Neuronal stem cell (in vitro differentiated cells): Measurements from ENCODE around the gene CACHD1.

Experiments used
- DNase-seq: peaks from one replicate; pipeline ENCODE4 v3.0.0-alpha.2; 2013; ENCODE audit warnings: low spot score
- H2AFZ ChIP-seq: one replicate; pipeline ENCODE4 v1.6.1; 2013; ENCODE audit warnings: mild to moderate bottlenecking, low read length, inconsistent platforms
- H2AK5ac ChIP-seq: 2 replicates; pipeline ENCODE4 v1.6.1; 2013; ENCODE audit warnings: low read depth, mild to moderate bottlenecking, inconsistent platforms, low read length, moderate library complexity, mixed read lengths
- H2BK120ac ChIP-seq: 2 replicates; pipeline ENCODE4 v1.6.1; 2013; ENCODE audit warnings: low read depth, mild to moderate bottlenecking, inconsistent platforms, low read length, moderate library complexity, mixed read lengths
- H2BK12ac ChIP-seq: one replicate; pipeline ENCODE4 v1.6.1; 2013; ENCODE audit warnings: low read length, inconsistent platforms
- H2BK15ac ChIP-seq: 2 replicates; pipeline ENCODE4 v1.6.1; 2013; ENCODE audit warnings: mild to moderate bottlenecking, low read length, inconsistent platforms, mixed read lengths
- H2BK5ac ChIP-seq: one replicate; pipeline ENCODE4 v1.6.1; 2013; ENCODE audit warnings: inconsistent platforms, mild to moderate bottlenecking, low read length, moderate library complexity
- H3K14ac ChIP-seq: one replicate; pipeline ENCODE4 v1.6.1; 2013; ENCODE audit warnings: low read length, inconsistent platforms
- H3K18ac ChIP-seq: 2 replicates; pipeline ENCODE4 v1.6.1; 2013; ENCODE audit warnings: low read length, inconsistent platforms
- H3K23ac ChIP-seq: 2 replicates; pipeline ENCODE4 v1.6.1; 2013; ENCODE audit warnings: low read depth, mild to moderate bottlenecking, mixed read lengths, low read length, inconsistent platforms; ENCODE audit not compliant: poor library complexity
- H3K27ac ChIP-seq: replicated peaks from 3 replicates; pipeline ENCODE4 v1.5.1; 2013; ENCODE audit warnings: low read length, inconsistent platforms
- H3K27me3 ChIP-seq, 3 experiments: 2 replicates each; pipeline ENCODE4 v1.6.1; 2013; ENCODE audit warnings: low read length in 3 of 3, mild to moderate bottlenecking in 2 of 3, inconsistent platforms in 1 of 3, low read depth in 1 of 3, mixed read lengths in 1 of 3, moderate library complexity in 1 of 3; ENCODE audit not compliant: control insufficient read depth in 3 of 3, insufficient read depth in 3 of 3
- H3K36me3 ChIP-seq, 2 donors: replicated peaks in 1 of 2; 2 replicates each; pipeline ENCODE4 v1.6.1; 2013; ENCODE audit warnings: low read length in 2 of 2; ENCODE audit not compliant: control insufficient read depth in 2 of 2, insufficient read depth in 2 of 2
- H3K4ac ChIP-seq: 2 replicates; pipeline ENCODE4 v1.6.1; 2013; ENCODE audit warnings: inconsistent platforms, mild to moderate bottlenecking, low read length, moderate library complexity
- H3K4me1 ChIP-seq, 2 donors: 1 replicate in 1 of 2; 2 replicates in 1 of 2; pipeline ENCODE4 v1.6.1; 2013; ENCODE audit warnings: low read length in 2 of 2, low read depth in 1 of 2; ENCODE audit not compliant: control insufficient read depth in 2 of 2, insufficient read depth in 1 of 2
- H3K4me2 ChIP-seq: one replicate; pipeline ENCODE4 v1.6.1; 2013; ENCODE audit warnings: mild to moderate bottlenecking, low read length, inconsistent platforms; ENCODE audit not compliant: insufficient read depth, poor library complexity, severe bottlenecking
- H3K4me3 ChIP-seq, 2 donors: 2 replicates each; pipeline ENCODE4 v1.5.1; 2013; ENCODE audit warnings: low read length in 2 of 2, mild to moderate bottlenecking in 2 of 2, inconsistent platforms in 1 of 2, moderate library complexity in 1 of 2
- H3K79me1 ChIP-seq: one replicate; pipeline ENCODE4 v1.6.1; 2013; ENCODE audit warnings: low read depth, mild to moderate bottlenecking, inconsistent platforms, low read length, moderate library complexity
- H3K9ac ChIP-seq: one replicate; pipeline ENCODE4 v1.6.1; 2013; ENCODE audit warnings: mild to moderate bottlenecking, low read depth, low read length, inconsistent platforms; ENCODE audit not compliant: poor library complexity
- H3K9me3 ChIP-seq, 2 donors: replicated peaks in 1 of 2; 2 replicates each; pipeline versions ENCODE3 to v1.6.1; 2013; ENCODE audit warnings: low read length in 2 of 2, mild to moderate bottlenecking in 2 of 2, inconsistent platforms in 1 of 2, low read depth in 1 of 2, mixed read lengths in 1 of 2, moderate library complexity in 1 of 2; ENCODE audit not compliant: control insufficient read depth in 2 of 2, insufficient read depth in 1 of 2
- H4K8ac ChIP-seq: one replicate; pipeline ENCODE4 v1.6.1; 2013; ENCODE audit warnings: low read depth, mild to moderate bottlenecking, inconsistent platforms, low read length, moderate library complexity
- H4K91ac ChIP-seq: one replicate; pipeline ENCODE4 v1.6.1; 2013; ENCODE audit warnings: low read length, low read depth, mild to moderate bottlenecking, inconsistent platforms; ENCODE audit not compliant: poor library complexity
- WGBS, 2 donors: extraction: QIAGEN DNeasy Blood & Tissue Kit; methylation state at CpG; one replicate each; pipeline ENCODE4 v1.1.7; 2013; ENCODE audit warnings: missing lambda C conversion rate in 2 of 2, mixed read lengths in 1 of 2; ENCODE audit not compliant: insufficient read length in 2 of 2, insufficient replicate concordance in 1 of 2; ENCODE audit errors: extremely low coverage in 2 of 2; 5-methylcytosine and 5-hydroxymethylcytosine counted together

The CACHD1 gene

DNA sequence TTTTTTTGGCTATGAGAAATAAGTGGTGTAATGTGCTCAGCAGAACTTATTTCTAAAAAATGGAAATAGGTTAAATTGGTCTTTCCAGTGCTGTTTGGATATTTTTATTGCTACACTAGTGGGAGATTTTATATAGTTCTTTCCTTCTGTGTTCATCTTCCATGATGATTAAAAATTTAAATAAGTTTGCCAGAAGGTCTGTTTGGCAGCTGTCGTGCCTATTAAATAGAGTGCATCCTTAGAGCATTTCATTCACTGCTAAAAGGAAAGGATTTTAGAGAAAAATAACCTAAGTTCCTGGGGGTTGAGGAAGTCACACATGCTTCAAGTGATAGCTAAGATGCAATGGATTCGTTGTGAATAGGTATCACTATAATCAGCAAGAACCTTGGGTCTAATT is 245.3 kb downstream of the CACHD1 start:
- Histone ChIP-seq H2BK120ac (no peak overlapping the region), H2AFZ (no peak overlapping the region), H2BK15ac (no peak overlapping the region), H3K9me3 (no peaks in the 10 kb centered on the region), H3K14ac (no peak overlapping the region), H3K4me2 (no peak overlapping the region), H3K23ac (no peak overlapping the region), H3K9ac (no peak overlapping the region), H3K4me3 (no peak overlapping the region), H3K18ac (no peak overlapping the region), H3K4me1 (no peaks in the 10 kb centered on the region), H2BK5ac (no peak overlapping the region), H3K27ac (no peak overlapping the region), H3K27me3 (peaks cover 0 to 9% (median 0%) of the 10 kb centered on the region in 3 experiments), H3K79me1 (no peaks in the 10 kb centered on the region), H2AK5ac (no peak overlapping the region), H4K91ac (no peak overlapping the region), H3K4ac (no peak overlapping the region), H2BK12ac (no peak overlapping the region), H3K36me3 (no peaks in the 10 kb centered on the region), H4K8ac (no peak overlapping the region)
- DNase-seq: no peak
- no CpG with 5 or more reads among the region's 2 CpGs for WGBS, 2 donors

GRCh38 chr1:64721135-64721534 is 251.2 kb downstream of the CACHD1 start:
- Histone ChIP-seq H3K4me1 (no peaks in the 10 kb centered on the region), H3K4me2 (no peak overlapping the region), H2AK5ac (no peak overlapping the region), H3K27me3 (peaks cover 0 to 27% (median 0%) of the 10 kb centered on the region in 3 experiments), H3K4me3 (no peak overlapping the region), H3K4ac (no peak overlapping the region), H3K9ac (no peak overlapping the region), H2AFZ (no peak overlapping the region), H2BK5ac (no peak overlapping the region), H3K14ac (no peak overlapping the region), H3K79me1 (no peaks in the 10 kb centered on the region), H2BK120ac (no peak overlapping the region), H2BK15ac (no peak overlapping the region), H3K27ac (no peak overlapping the region), H2BK12ac (no peak overlapping the region), H3K23ac (no peak overlapping the region), H4K91ac (no peak overlapping the region), H3K9me3 (no peaks in the 10 kb centered on the region), H4K8ac (no peak overlapping the region), H3K36me3 (no peaks in the 10 kb centered on the region), H3K18ac (no peak overlapping the region)
- WGBS, 2 donors: no CpG with 5 or more reads among the region's 2 CpGs
- no peak for DNase-seq

DNA sequence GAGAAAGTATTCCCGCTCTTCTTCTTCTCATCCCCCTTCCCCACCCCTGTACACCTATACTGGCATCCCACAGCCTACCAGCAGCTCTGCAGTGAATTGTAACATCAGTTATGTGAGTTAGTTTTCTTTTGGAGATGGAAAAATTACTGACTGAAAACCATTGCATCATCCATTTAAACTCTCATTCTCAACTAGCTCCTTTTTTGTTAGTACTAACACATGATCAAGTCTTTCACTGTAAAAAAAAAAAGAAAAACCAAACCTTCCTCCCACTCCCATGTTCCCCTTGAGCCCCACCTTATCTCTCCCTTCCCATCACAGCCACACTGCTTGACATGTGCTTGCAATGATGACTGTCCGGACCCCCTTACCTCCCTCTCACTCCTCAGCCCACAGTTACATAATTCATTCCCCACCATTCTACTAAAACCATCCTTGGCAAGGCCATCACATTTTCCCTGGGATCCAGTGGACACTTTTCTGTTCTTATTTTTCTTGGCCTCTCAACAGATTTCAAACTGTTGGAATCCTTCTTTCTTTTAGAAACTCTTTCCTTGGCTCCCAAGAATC is 251.7 kb downstream of the CACHD1 start:
- H3K9ac ChIP-seq: no peak overlapping the region
- H3K23ac ChIP-seq: no peak overlapping the region
- no peak overlapping the region for H2BK12ac ChIP-seq
- H3K4me2 ChIP-seq: no peak overlapping the region
- no peaks in the 10 kb centered on the region for H3K9me3 ChIP-seq
- H3K36me3 ChIP-seq: no peaks in the 10 kb centered on the region
- no peaks in the 10 kb centered on the region for H3K79me1 ChIP-seq
- H3K14ac ChIP-seq: no peak overlapping the region
- H3K27ac ChIP-seq: no peak overlapping the region
- no peaks in the 10 kb centered on the region for H3K4me1 ChIP-seq
- H4K91ac ChIP-seq: no peak overlapping the region
- H3K27me3 ChIP-seq: peaks cover 0 to 27% (median 0%) of the 10 kb centered on the region in 3 experiments
- H2AK5ac ChIP-seq: no peak overlapping the region
- H3K4ac ChIP-seq: no peak overlapping the region
- no peak overlapping the region for H2BK120ac ChIP-seq
- no peak for DNase-seq
- H3K18ac ChIP-seq: no peak overlapping the region
- no CpG with 5 or more reads among the region's 2 CpGs for WGBS, 2 donors
- no peak overlapping the region for H3K4me3 ChIP-seq
- H2BK5ac ChIP-seq: no peak overlapping the region
- H2AFZ ChIP-seq: no peak overlapping the region
- H2BK15ac ChIP-seq: no peak overlapping the region
- H4K8ac ChIP-seq: no peak overlapping the region

DNA sequence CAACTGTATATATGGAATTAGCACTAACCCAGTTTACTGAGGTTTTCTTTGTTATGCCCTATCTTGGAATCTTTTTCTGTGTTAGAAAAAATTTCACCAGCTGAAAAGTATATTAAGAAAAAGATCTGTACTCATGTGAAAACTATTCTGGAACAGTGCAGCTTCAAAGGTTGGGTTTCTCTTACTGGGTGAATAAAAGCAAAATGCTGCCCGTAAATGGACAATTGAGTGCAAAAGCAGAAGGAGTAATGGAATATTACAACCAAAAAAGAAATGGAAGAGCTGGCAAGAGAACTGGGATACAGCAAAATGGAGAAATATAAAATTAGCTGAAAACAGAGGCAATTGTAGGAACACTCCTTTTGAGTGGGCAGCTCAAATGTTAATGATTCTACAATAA is 257.9 kb downstream of the CACHD1 start:
- Histone ChIP-seq H2BK5ac (no peak overlapping the region), H3K4me1 (no peaks in the 10 kb centered on the region), H4K8ac (no peak overlapping the region), H3K4me3 (no peak overlapping the region), H3K18ac (no peak overlapping the region), H3K27ac (no peak overlapping the region), H3K14ac (no peak overlapping the region), H3K9me3 (no peaks in the 10 kb centered on the region), H2BK120ac (no peak overlapping the region), H3K36me3 (no peaks in the 10 kb centered on the region), H2AK5ac (no peak overlapping the region), H3K4me2 (no peak overlapping the region), H2AFZ (no peak overlapping the region), H3K4ac (no peak overlapping the region), H3K27me3 (peaks cover 0 to 11% (median 0%) of the 10 kb centered on the region in 3 experiments), H4K91ac (no peak overlapping the region), H3K9ac (no peak overlapping the region), H2BK12ac (no peak overlapping the region), H3K79me1 (no peaks in the 10 kb centered on the region), H2BK15ac (no peak overlapping the region), H3K23ac (no peak overlapping the region)
- no CpG with 5 or more reads among the region's 1 CpG for WGBS, 2 donors
- no peak for DNase-seq
